ENCODE measurements around the gene UCP3. TPM values are rescaled to one million over a fixed set of nuclear protein-coding genes. Genes with fewer than 3 reads are reported as not detected.

UCP3 gene
- total and polyA plus RNA-seq, 4 donors = 0.89 to 5.5 (median 2.7) TPM

DNA sequence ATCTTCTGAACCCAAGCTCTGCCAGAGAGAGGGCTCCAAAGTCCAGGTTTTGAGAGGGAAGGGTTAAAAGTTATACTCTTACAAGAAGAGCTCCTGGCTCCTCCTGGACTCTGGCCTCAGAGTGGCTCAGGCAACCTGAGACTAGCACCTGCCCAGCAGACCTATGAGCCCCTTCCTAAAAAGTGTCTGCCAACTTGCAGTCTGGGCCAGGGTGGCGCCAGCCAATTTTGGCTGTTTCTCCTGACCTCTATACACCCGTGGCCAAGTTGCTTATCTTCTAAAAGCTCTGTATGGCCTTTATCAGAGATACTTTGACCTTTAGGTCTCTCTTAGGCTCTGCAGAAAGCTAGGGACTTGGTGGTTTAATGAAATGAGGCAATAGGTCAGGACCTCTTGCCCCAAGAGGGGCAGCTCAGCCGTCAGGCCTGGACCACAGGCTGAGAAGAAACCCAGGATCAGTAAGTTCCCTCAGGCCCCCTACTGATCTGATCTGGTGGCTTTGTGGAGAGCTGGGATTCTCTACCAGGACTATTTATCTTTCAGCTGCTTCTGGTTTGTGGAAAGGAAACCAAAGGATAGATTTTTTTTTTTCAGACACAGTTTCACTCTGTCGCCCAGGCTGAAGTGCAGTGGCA is 10.3 kb upstream of the UCP3 start:
- H3K36me3 ChIP-seq (ENCODE audit: control insufficient read depth, insufficient read depth, low read length) = peaks cover 48% of the 10 kb centered on the region
- no peak overlapping the region for H3K27ac ChIP-seq (ENCODE audit: low read depth, low read length)
- no peaks in the 10 kb centered on the region for H3K9me3 ChIP-seq (ENCODE audit: control insufficient read depth, insufficient read depth, low read length)
- H3K4me3 ChIP-seq (ENCODE audit: low read depth, low read length) = no peak overlapping the region
- DNase-seq (ENCODE audit: low read depth in 4 of 6, low spot score in 6 of 6) = no peak
- H3K4me1 ChIP-seq (ENCODE audit: control insufficient read depth, insufficient read depth, low read length) = peaks cover 6% of the 10 kb centered on the region
- WGBS (ENCODE audit: insufficient coverage) = 65% methylated on average over 2 of the region's 4 CpGs
- H3K27me3 ChIP-seq (ENCODE audit: control insufficient read depth, insufficient read depth, low read length) = no peaks in the 10 kb centered on the region

DNA sequence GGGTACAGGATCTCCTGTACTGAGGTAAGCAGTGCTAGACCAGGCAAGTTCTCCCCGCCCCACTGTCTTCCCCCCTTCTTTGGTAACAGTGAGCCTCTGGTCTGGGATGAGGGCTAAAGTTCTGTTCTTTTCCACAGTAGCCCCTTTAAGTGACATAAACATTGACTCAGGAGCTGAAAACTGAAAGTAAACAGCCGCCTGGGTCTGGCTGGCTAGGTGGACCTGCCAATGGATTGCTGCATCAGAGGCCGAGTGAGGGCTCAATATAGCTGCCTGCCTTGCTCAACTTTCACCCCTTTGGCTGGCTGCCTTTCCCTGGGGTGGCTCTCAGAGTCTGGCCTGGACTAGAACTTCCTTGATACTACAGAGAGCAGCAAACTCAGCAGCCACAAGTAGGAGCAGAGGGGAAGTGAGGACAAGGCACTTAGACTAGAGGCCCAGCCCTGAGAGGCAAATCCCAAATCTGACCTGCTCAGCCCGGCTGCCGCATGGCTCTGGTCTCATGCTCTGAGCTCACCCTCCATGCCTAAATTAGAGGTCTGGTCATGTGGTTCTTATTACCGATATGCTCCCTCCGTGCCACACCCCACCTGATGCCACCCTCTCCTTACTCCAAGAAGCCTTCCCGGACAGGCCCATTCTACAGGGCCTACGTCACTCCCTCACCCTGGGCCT is 9.6 kb upstream of the UCP3 start:
- Histone ChIP-seq H3K36me3 (ENCODE audit: control insufficient read depth, insufficient read depth, low read length) (peaks cover 51% of the 10 kb centered on the region), H3K27me3 (ENCODE audit: control insufficient read depth, insufficient read depth, low read length) (no peaks in the 10 kb centered on the region), H3K4me3 (ENCODE audit: low read depth, low read length) (no peak overlapping the region), H3K4me1 (ENCODE audit: control insufficient read depth, insufficient read depth, low read length) (peaks cover 6% of the 10 kb centered on the region), H3K9me3 (ENCODE audit: control insufficient read depth, insufficient read depth, low read length) (no peaks in the 10 kb centered on the region), H3K27ac (ENCODE audit: low read depth, low read length) (no peak overlapping the region)
- 99% methylated on average over 8 of the region's 9 CpGs for WGBS (ENCODE audit: insufficient coverage)
- peak in 2 of 6 donors; percentile 4 to 38 for DNase-seq (ENCODE audit: low read depth in 4 of 6, low spot score in 6 of 6)

DNA sequence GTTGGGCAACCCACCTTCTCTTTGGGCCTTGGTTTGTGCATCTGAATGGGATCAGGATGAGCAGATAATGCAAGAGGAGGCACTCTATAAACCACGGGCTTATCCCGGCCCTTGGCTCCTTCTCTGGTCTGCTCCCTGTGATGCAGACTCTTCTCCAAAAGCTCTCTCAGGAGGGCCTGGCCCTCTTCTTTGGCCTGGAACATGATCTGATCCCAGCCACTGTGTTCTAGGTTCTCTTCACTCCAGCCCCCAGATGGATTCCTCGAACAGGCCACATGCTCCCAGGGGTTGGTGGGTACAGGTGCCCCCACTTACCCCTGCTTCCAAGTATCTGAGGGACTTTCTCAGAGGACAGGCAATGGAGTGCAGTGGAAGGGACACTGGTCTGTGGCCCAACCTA is 8.7 kb upstream of the UCP3 start:
- Histone ChIP-seq H3K4me3 (ENCODE audit: low read depth, low read length) (no peak overlapping the region), H3K27me3 (ENCODE audit: control insufficient read depth, insufficient read depth, low read length) (no peaks in the 10 kb centered on the region), H3K9me3 (ENCODE audit: control insufficient read depth, insufficient read depth, low read length) (no peaks in the 10 kb centered on the region), H3K36me3 (ENCODE audit: control insufficient read depth, insufficient read depth, low read length) (peaks cover 58% of the 10 kb centered on the region), H3K27ac (ENCODE audit: low read depth, low read length) (no peak overlapping the region), H3K4me1 (ENCODE audit: control insufficient read depth, insufficient read depth, low read length) (peaks cover 6% of the 10 kb centered on the region)
- 100% methylated on average over 3 of the region's 3 CpGs for WGBS (ENCODE audit: insufficient coverage)
- no peak for DNase-seq (ENCODE audit: low read depth in 4 of 6, low spot score in 6 of 6)

DNA sequence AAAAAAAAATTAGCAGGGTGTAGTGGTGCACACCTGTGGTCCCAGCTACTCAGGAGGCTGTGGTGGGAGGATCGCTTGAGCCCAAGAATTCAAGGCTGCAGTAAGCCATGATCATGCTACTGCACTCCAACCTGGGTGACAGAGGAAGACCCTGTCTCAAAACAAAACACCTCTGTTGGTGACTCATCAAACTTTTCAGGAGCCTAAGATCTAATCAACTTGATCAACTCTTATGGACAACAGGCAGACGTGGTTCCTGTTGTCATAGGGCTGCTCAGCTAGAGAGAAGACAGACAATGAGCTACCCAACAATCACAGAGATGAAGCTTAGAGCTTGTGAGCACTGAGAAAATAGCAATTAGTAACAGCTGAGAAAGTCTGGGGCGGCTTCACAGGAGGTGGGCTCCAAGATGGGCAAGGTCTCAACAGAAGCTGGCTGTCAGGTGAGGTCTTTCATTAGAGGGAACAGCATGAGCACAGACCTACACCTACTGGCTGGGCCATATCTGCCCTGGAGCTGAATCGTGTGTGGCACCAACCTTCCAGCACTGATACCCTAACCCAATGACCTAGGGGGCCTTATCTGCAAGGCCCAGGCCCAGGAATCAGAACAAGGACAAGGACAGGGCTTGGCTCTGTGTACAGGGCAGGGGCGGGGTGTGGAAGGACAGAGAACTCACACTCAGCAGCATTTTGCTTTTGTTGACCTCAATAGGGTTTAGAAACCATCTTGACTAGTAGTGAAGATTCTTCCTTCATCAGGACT is 7.2 kb upstream of the UCP3 start:
- Histone ChIP-seq H3K9me3 (ENCODE audit: control insufficient read depth, insufficient read depth, low read length) (no peaks in the 10 kb centered on the region), H3K4me3 (ENCODE audit: low read depth, low read length) (no peak overlapping the region), H3K27ac (ENCODE audit: low read depth, low read length) (no peak overlapping the region), H3K36me3 (ENCODE audit: control insufficient read depth, insufficient read depth, low read length) (peaks cover 59% of the 10 kb centered on the region), H3K4me1 (ENCODE audit: control insufficient read depth, insufficient read depth, low read length) (peaks cover 6% of the 10 kb centered on the region), H3K27me3 (ENCODE audit: control insufficient read depth, insufficient read depth, low read length) (no peaks in the 10 kb centered on the region)
- no peak for DNase-seq (ENCODE audit: low read depth in 4 of 6, low spot score in 6 of 6)
- WGBS (ENCODE audit: insufficient coverage) = 100% methylated on average over 3 of the region's 5 CpGs

DNA sequence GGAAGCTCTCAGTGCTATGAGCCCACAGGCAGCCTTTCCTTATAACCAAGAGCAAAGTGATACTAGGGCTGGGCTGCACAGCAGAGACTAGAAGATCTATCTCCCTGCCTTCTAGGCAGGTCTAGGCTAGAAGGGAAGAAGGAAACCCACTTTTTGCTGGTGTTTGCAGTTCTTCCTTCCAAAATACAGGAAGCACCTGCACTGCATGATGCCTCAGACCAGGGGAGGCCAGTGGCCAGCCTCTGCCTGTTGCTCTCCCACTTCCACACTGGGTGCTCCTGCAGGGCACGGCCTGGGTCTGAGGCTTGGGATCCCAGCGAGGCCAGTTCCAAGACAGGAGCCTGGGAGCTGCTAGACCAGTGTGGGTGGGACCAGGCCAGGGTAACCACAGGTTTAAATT is 6.0 kb upstream of the UCP3 start:
- no peak overlapping the region for H3K27ac ChIP-seq (ENCODE audit: low read depth, low read length)
- no peaks in the 10 kb centered on the region for H3K9me3 ChIP-seq (ENCODE audit: control insufficient read depth, insufficient read depth, low read length)
- H3K4me1 ChIP-seq (ENCODE audit: control insufficient read depth, insufficient read depth, low read length) = peaks cover 3% of the 10 kb centered on the region
- peaks cover 62% of the 10 kb centered on the region for H3K36me3 ChIP-seq (ENCODE audit: control insufficient read depth, insufficient read depth, low read length)
- H3K27me3 ChIP-seq (ENCODE audit: control insufficient read depth, insufficient read depth, low read length) = no peaks in the 10 kb centered on the region
- H3K4me3 ChIP-seq (ENCODE audit: low read depth, low read length) = no peak overlapping the region
- 100% methylated on average over 2 of the region's 2 CpGs for WGBS (ENCODE audit: insufficient coverage)
- no peak for DNase-seq (ENCODE audit: low read depth in 4 of 6, low spot score in 6 of 6)

DNA sequence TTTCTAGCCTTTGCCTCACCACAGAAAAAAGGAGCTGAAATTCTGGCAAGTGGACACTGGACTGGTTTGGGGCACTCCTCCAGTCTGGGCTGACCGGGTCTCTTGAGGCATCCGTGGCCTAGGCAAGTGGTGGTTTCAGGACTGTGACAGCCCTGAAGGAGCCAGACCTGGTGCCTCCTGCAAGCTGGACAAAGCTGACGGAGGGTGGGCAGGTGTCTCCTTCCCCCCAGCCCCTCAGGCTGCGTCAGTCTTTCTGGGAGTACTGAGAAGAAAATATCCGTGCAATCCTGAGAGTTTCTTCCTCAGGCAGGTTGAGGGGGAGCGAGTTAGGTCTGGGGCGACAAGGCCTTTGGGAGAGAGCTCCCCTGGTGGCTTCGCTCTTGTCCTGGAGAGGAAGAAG is 4.3 kb upstream of the UCP3 start:
- H3K36me3 ChIP-seq (ENCODE audit: control insufficient read depth, insufficient read depth, low read length) = peaks cover 54% of the 10 kb centered on the region
- no peak overlapping the region for H3K27ac ChIP-seq (ENCODE audit: low read depth, low read length)
- 99% methylated on average over 8 of the region's 8 CpGs for WGBS (ENCODE audit: insufficient coverage)

DNA sequence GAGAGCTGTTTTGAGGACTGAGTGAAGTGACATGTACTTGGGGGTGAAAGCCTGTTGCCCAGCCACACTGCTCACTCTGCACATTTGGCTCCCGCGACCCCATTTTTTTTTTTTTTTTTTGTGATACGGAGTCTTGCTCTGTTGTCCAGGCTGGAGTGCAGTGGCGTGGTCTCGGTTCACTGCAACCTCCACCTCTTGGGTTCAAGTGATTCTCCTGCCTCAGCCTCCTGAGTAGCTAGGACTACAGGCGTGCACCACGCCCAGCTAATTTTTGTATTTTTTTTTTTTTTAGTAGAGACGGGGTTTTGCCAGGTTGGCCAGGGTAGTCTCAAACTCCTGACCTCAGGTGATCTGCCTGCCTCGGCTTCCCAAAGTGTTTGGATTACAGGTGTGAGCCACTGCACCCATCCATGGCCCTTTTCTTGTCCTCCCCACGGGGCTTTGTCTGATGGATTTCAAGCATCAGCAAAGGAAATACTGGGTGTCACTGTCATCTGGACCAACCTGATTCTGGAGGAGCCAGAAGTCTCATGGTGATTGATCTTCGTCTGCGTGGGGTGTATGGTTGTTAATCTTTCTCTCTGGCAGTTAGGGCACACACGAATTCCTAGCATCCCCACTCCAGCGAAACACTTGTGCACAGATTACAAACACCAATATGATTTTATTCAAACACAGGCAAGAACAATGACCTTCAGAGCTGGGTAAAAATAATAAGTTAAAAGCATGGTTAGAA is 3.4 kb upstream of the UCP3 start:
- H3K9me3 ChIP-seq (ENCODE audit: control insufficient read depth, insufficient read depth, low read length) = no peaks in the 10 kb centered on the region
- no peak overlapping the region for H3K27ac ChIP-seq (ENCODE audit: low read depth, low read length)
- no peak for DNase-seq (ENCODE audit: low read depth in 4 of 6, low spot score in 6 of 6)
- H3K36me3 ChIP-seq (ENCODE audit: control insufficient read depth, insufficient read depth, low read length) = peaks cover 48% of the 10 kb centered on the region
- no peaks in the 10 kb centered on the region for H3K4me1 ChIP-seq (ENCODE audit: control insufficient read depth, insufficient read depth, low read length)
- no peaks in the 10 kb centered on the region for H3K27me3 ChIP-seq (ENCODE audit: control insufficient read depth, insufficient read depth, low read length)
- H3K4me3 ChIP-seq (ENCODE audit: low read depth, low read length) = no peak overlapping the region
- 100% methylated on average over 3 of the region's 14 CpGs for WGBS (ENCODE audit: insufficient coverage)

More for the DNA sequence above, 4.3 kb upstream of the UCP3 start:
- Histone ChIP-seq H3K4me1 (ENCODE audit: control insufficient read depth, insufficient read depth, low read length) (no peaks in the 10 kb centered on the region), H3K27me3 (ENCODE audit: control insufficient read depth, insufficient read depth, low read length) (no peaks in the 10 kb centered on the region), H3K4me3 (ENCODE audit: low read depth, low read length) (no peak overlapping the region), H3K9me3 (ENCODE audit: control insufficient read depth, insufficient read depth, low read length) (no peaks in the 10 kb centered on the region)
- no peak for DNase-seq (ENCODE audit: low read depth in 4 of 6, low spot score in 6 of 6)

DNA sequence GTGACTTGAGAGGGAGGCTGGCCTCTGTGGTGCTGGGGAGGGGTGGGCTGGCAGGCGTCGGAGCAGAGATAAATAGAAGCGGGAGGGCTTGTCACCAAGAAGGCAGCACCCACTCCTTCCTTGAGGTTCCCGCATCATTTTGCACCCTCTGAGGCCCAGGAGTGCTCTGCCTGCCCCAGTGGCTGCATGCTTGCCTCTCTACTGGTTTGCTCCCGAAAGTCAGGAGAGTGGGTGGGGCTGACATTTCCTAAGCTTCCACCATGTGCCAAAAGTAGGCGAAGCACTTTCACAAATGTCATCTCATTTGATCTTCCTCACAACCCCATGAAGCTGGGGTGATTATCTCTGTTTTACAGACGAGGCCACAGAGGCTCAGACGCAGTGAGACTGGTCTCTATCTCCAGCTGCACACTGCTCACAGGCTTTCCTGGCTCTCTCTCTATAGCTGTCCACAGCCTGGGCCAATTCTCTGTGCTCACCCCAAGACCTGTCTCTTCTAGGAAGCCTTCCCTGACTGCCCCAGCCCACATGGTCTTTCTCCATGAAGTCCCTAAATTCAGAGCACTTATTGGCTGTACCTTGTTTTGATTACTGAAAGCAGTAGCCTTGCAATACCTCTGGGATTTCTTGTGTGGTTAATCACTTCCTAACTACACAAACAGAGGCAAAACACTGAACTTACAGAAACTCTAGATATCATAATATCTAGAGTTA is 2.6 kb upstream of the UCP3 start:
- WGBS (ENCODE audit: insufficient coverage) = 87% methylated on average over 7 of the region's 8 CpGs
- peaks cover 45% of the 10 kb centered on the region for H3K36me3 ChIP-seq (ENCODE audit: control insufficient read depth, insufficient read depth, low read length)
- DNase-seq (ENCODE audit: low read depth in 4 of 6, low spot score in 6 of 6) = no peak

More for the DNA sequence above, 2.6 kb upstream of the UCP3 start:
- H3K4me1 ChIP-seq (ENCODE audit: control insufficient read depth, insufficient read depth, low read length) = no peaks in the 10 kb centered on the region
- H3K27ac ChIP-seq (ENCODE audit: low read depth, low read length) = no peak overlapping the region
- H3K9me3 ChIP-seq (ENCODE audit: control insufficient read depth, insufficient read depth, low read length) = no peaks in the 10 kb centered on the region
- H3K27me3 ChIP-seq (ENCODE audit: control insufficient read depth, insufficient read depth, low read length) = no peaks in the 10 kb centered on the region
- no peak overlapping the region for H3K4me3 ChIP-seq (ENCODE audit: low read depth, low read length)
